Hepatocyte (in vitro differentiated cells): ENCODE data around the gene AXIN1.

Source experiments
- CTCF ChIP-seq: fragments of 200-600 bp; sonication (generic); IDR thresholded peaks from 2 replicates; pipeline ENCODE4 v1.5.1; 2016; ENCODE audit warnings: antibody characterized with exemption, mild to moderate bottlenecking; ENCODE audit not compliant: poor library complexity
- EZH2 ChIP-seq: fragments of 200-600 bp; sonication (generic); IDR thresholded peaks from 2 replicates; pipeline ENCODE4 v1.6.1; 2016; ENCODE audit warnings: antibody characterized with exemption, mild to moderate bottlenecking, borderline replicate concordance
- EZH2phosphoT487 ChIP-seq: fragments of 200-600 bp; sonication (generic); IDR thresholded peaks from one replicate; pipeline ENCODE4 v1.6.1; 2018; ENCODE audit warnings: antibody characterized with exemption, mild to moderate bottlenecking, low read depth, moderate library complexity; ENCODE audit not compliant: unreplicated experiment, severe bottlenecking

- TF ChIP-seq EZH2 (no peak), CTCF (no peak), EZH2phosphoT487 (no peak)
Observed at GRCh38 chr16:369275-369865, 16.8 kb upstream of the AXIN1 start.
